GM19395 (cell line): Measurements from ENCODE around the gene AK9.

ENCODE experiments used
- ATAC-seq: cut with Tn5 transposase; IDR thresholded peaks from one replicate; pipeline ENCODE4 v1.9.1; 2021; ENCODE audit warnings: mild to moderate bottlenecking, moderate library complexity; ENCODE audit not compliant: unreplicated experiment

AK9 gene

DNA sequence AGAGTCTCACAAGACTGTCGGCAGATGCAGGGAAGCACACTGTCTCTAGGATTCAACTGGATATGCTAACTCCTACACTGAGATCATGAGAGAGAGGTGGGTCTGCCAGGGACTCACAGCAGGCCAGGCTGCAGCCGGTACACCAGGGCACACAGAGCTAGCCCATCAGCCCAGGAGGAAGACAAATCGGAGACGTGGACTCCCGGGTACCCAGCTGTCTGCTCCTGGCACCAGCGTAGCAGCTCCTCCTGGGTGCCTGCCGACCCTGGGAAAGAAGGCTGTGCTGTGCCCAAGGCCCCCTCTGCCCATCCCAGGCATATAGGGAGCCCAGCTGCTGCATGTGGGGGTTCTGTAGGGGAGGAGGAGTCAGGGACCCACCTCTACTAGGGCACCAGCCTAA lies 242.4 kb downstream of the AK9 start:
- no peak for ATAC-seq

DNA sequence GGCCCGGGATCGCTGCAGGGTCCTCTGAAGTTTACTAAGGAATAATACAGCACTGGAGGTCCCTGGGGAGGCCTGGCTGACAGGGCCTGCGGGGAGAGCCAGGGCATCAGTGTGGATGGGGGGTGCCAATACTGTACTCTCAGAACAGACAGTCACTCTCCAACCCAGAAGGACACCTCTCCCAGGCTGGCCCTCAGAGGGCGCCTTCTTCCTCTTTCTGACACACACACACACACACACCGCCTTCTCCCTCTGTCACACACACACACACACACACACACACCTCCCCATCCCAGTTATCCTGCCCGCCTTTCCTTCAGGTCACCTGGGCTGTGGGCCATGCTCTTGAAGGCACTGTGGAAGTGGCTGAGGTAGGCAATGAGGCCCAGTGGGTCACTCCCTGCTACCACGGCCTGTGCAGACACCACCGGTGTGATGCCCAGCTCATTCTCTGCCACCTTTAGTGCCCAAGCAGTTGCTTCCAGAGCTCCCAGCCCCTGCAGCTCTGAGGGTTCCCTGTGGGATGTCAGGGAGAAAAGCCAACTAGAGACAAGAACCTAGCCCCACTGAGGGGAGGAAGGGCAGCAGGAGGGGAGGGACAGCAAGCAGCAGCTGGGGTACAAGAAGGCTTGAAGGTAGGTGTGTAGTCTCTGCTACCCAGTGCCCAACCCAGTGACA lies 243.0 kb downstream of the AK9 start:
- ATAC-seq, result no peak

DNA sequence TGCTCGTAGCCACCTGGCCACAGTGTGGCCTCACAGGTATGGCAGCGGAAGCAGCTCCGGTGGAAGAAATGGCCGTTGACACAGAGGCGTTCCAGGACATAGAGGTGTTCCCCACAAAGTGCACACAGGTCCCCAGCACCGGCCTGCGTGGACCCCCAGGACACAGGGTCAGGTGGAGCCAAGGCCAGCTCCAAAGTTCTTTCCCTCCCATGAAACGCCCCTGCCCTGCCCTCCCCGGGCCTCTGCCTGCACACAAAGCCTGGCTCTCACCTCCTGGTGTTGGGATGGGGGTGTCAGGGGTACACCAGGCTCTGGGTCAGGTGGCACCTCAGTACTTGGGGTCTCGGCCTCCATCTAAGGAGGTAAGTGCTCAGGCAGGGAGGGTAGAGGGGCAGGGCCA lies 243.9 kb downstream of the AK9 start:
- no peak for ATAC-seq

DNA sequence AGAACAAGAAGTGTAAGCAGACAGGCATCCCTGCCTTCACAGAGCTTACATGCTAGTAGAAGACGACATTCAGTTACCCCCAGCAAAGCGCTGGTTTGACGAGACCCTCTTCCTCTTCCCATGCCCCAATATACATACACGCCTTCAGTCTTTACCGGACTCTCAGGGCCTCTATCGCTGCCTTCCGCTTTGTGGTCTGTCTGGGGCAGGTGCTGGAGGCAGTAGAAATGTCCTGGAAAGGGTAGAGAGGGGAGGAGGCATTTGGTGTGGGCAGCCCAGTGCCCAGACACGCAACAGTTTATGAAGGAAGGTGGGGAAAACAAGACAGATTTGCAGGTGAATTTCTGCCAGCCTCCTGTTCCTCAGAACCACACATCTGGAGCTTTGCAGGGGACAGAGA lies 244.5 kb downstream of the AK9 start:
- no peak for ATAC-seq

DNA sequence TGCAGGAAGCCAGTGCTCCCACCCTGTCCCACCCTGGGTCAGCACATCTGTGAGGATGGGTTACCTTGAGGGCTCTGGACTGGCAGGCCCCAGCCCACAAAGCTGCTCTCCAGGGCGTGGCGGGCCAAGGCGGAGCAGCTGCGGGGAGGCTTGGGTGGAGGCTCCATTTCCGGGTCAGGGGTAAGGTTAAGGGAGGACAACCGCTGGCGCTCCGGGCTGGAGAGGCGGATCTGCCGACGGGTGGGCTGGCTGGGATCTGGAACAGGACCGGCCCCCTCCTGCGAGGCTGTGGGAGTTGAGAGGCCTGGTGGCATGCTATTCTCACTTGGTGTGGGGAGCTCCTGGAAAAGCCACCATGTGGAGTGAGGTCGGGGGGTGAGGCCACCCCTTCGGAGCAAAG lies 244.9 kb downstream of the AK9 start:
- ATAC-seq, result no peak

DNA sequence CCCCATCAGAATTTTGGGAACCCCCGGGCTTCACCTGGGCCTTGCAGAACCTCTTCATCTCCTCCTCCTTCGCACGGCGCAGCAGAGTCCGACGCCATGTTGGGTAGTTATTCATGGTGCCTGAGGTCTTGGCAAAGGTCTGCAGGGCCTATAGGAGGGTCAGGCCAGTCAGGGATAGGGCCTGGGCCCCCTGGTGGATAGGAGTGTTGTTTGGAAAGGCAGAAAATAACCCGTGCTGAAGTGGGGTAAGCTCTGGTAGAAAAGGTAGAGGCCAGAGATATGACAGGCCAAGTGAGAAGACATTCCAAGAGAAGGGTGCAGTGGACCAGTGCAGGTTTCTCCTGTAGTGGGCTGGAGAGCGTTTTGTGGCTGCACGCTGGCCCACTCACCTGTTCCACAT lies 245.6 kb downstream of the AK9 start:
- ATAC-seq, result no peak

DNA sequence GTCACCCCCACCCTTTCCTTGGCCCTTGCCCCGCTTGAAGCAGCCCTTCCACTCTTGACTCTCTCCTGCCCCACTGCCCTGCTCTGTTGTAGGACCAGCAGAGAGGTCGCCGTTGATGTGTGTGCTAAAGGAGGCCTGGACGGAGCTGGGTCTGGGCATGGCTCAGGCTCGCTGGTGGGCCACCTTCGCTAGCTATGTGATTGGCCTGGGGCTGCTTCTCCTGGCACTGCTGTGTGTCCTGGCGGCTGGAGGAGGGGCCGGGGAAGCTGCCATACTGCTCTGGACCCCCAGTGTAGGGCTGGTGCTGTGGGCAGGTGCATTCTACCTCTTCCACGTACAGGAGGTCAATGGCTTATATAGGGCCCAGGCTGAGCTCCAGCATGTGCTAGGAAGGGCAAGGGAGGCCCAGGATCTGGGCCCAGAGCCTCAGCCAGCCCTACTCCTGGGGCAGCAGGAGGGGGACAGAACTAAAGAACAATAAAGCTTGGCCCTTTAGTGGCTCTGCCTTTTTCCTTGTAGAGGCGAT lies 247.5 kb downstream of the AK9 start:
- ATAC-seq, result no peak
